Measurements from ENCODE around the gene GPHA2.

Gene GPHA2

DNA sequence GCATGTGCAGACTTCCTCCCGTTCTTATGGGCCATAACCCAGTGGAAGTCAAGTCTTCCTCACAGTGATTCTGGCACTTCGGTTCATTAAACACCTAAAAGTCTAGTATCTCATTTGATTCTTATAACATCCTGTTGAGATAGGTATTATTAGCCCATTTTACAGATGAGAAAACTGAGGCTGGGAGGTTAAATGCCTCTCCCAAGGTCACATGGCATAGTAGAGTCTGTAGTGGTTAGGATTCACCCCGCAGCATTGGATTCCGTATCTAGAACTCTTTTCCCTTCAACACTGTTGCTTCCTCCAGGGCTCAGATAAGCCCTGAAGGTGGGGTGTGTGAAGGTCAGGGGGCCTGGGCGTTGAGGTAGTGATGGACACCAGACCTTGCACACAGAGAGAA is 3.4 kb downstream of the GPHA2 start:
- no peak overlapping the region for H3K4me3 ChIP-seq (ENCODE audit: low read length)
- no peak for DNase-seq (ENCODE audit: low read depth, low spot score)

- no peak overlapping the region for H3K4me3 ChIP-seq (ENCODE audit: low read length)
- no peak for DNase-seq (ENCODE audit: low read depth, low spot score)
These were observed 4.4 kb downstream of the GPHA2 start for GRCh38 chr11:64931290-64931689.

GRCh38 chr11:64930340-64930739 is 5.4 kb downstream of the GPHA2 start:
- DNase-seq (ENCODE audit: low read depth, low spot score), result no peak
- no peak overlapping the region for H3K4me3 ChIP-seq (ENCODE audit: low read length)

- no peak for DNase-seq (ENCODE audit: low read depth, low spot score)
- no peak overlapping the region for H3K4me3 ChIP-seq (ENCODE audit: low read length)
These were observed 6.1 kb downstream of the GPHA2 start for GRCh38 chr11:64929625-64930024.

DNA sequence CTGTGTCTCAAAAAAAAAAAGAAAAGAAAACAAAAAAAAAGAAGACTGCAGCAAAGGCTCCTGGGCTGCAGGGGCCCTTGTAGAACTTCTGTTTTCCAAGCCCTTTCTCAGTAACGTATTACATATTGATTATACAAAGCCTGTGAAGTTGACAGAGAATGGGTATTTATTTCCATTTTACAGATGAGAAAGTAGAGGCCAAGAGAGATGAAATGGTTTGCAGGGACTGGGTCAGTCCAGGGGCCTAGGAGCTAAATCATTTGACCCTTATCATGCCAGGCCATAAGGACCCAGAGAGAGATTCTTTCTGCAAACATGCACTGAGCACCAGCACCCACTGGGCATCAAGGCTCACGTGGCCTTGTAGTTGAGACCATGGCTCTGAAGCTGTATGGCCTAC is 6.7 kb downstream of the GPHA2 start:
- no peak for DNase-seq (ENCODE audit: low read depth, low spot score)
- H3K4me3 ChIP-seq (ENCODE audit: low read length), result no peak overlapping the region

DNA sequence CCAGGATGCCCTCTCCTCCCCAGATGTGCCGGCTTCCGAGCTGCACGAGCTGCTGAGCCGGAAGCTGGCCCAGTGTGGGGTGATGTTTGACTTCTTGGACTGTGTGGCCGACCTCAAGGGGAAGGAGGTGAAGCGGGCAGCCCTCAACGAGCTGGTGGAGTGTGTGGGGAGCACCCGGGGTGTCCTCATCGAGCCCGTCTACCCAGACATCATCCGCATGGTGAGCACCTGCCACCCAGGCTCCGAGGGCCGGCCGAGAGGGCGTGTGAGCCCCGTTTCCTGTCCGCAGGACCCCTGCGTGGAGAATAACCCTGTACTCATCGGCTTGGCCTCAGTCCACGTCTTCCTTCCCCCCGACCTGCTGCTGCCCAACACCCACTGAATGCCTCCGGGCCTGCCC is 9.0 kb downstream of the GPHA2 start:
- H3K4me3 ChIP-seq (ENCODE audit: low read length), result no peak overlapping the region
- DNase-seq (ENCODE audit: low read depth, low spot score), result no peak

DNA sequence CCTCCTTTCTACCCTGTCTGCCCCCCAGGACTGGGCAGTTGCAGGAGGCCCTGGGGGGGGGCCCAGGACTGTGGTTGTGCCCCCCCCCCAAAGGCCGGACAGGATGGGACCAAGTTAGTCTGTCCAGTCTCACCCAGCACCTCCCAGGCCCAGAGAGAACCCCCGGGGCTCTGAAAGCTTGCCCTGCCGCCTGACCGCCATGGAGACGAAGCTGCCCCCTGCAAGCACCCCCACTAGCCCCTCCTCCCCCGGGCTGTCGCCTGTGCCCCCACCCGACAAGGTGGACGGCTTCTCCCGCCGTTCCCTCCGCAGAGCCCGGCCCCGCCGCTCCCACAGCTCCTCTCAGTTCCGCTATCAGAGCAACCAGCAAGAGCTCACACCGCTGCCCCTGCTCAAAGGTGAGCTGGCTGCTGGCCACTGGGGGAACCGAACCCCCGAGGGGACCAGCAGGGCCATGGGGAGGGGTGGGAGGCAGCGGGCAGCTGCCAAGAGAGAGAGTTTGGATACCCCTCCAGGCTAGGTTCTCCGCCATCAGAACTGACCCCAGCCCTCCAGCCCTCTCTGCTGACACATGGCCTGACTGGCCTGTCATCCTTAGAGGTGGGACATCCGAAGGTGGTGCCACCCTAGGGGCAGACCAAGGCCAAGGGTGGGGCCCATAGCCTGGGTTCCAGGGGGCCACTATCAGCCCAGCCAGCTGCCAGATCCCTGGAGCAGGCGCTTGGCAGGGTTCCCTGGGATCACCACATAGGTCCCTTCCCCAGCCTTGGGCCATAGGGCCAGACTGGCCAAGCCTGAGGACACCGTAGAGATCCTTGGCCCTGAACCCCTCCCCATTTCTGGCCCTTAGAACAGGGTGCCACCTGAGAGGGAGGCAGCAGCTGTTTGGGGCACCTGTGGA is 9.9 kb downstream of the GPHA2 start:
- H3K4me3 ChIP-seq (ENCODE audit: low read length), result no peak overlapping the region
- no peak for DNase-seq (ENCODE audit: low read depth, low spot score)

- no peak for DNase-seq (ENCODE audit: low read depth, low spot score)
- peak overlapping the region; percentile 44 for H3K4me3 ChIP-seq (ENCODE audit: low read length)
These were observed 10.8 kb downstream of the GPHA2 start for GRCh38 chr11:64924910-64925284.

- peak; percentile 75 for DNase-seq (ENCODE audit: low read depth, low spot score)
- H3K4me3 ChIP-seq (ENCODE audit: low read length), result peak within 1 kb of the TSS; percentile 44
These were observed 11.5 kb downstream of the GPHA2 start, which contains the start of gene PPP2R5B for GRCh38 chr11:64923944-64924909. Gene PPP2R5B (plus strand): TSS chr11:64924689. CDS start chr11:64925735, 1,046 bp downstream.

GRCh38 chr11:64923151-64923661 is 12.5 kb downstream of the GPHA2 start:
- no peak overlapping the region for H3K4me3 ChIP-seq (ENCODE audit: low read length)
- no peak for DNase-seq (ENCODE audit: low read depth, low spot score)

DNA sequence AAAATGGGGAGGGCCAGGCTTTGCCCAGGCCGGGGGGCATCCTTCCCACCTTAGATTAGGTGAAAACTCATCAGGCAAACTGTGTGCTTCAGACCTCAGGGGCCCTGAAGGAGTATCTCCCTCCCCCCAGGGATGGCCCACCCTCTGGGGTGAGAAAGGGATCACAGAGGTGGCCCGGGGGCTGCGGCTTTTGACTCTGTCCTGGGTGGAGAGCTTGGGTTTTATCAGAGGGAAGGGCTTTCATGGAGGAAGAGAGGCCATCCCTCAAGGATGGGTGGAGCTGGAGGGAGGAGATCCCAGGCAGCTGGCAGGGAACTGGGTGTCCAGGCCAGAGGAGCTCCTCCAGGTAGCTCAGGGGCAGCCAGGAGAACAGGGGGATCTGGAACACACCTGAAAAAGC is 14.3 kb downstream of the GPHA2 start:
- no peak overlapping the region for H3K4me3 ChIP-seq (ENCODE audit: low read length)
- no peak for DNase-seq (ENCODE audit: low read depth, low spot score)

GRCh38 chr11:64920124-64920523 is 15.6 kb downstream of the GPHA2 start:
- no peak overlapping the region for H3K4me3 ChIP-seq (ENCODE audit: low read length)
- no peak for DNase-seq (ENCODE audit: low read depth, low spot score)

DNA sequence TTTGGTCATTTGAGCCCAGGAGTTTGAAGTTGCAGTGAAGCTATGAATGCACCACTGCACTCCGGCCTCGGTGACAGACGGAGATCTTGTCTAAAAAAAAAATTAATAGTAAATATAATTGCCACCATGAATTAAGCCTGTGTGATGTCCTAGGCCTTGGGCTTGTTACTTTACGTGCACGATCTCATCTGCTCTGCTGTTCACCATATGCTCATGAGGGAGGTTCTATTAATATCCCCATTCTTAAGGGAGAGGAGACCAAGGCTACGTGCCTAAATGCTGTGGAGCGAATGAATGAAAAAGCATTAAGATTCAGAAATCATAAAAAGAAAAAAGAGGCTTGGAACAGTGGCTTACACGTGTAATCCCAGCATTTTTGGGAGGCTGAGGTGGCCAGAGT is 16.1 kb downstream of the GPHA2 start:
- no peak overlapping the region for H3K4me3 ChIP-seq (ENCODE audit: low read length)
- DNase-seq (ENCODE audit: low read depth, low spot score), result no peak

- DNase-seq (ENCODE audit: low read depth, low spot score), result peak; percentile 19
- H3K4me3 ChIP-seq (ENCODE audit: low read length), result peak overlapping the region; percentile 62
These were observed 17.7 kb downstream of the GPHA2 start for GRCh38 chr11:64918017-64918416.

DNA sequence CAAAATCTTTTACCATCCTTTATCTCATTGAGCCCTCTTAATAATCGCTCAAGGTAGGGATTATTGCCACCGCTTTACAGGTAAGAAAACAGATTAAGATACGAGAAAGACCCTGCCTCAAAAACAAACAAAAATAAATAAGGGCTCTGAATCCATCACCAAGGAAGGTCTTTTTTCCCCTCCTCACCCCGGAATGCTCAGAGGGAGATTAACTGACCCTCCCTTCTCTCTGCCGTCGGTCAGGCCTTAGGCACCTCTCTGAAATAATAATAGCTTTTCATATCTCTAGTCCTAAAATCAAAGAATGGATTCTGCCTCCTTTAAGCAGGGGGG is 18.1 kb downstream of the GPHA2 start:
- H3K4me3 ChIP-seq (ENCODE audit: low read length), result peak overlapping the region; percentile 62
- DNase-seq (ENCODE audit: low read depth, low spot score), result no peak

DNA sequence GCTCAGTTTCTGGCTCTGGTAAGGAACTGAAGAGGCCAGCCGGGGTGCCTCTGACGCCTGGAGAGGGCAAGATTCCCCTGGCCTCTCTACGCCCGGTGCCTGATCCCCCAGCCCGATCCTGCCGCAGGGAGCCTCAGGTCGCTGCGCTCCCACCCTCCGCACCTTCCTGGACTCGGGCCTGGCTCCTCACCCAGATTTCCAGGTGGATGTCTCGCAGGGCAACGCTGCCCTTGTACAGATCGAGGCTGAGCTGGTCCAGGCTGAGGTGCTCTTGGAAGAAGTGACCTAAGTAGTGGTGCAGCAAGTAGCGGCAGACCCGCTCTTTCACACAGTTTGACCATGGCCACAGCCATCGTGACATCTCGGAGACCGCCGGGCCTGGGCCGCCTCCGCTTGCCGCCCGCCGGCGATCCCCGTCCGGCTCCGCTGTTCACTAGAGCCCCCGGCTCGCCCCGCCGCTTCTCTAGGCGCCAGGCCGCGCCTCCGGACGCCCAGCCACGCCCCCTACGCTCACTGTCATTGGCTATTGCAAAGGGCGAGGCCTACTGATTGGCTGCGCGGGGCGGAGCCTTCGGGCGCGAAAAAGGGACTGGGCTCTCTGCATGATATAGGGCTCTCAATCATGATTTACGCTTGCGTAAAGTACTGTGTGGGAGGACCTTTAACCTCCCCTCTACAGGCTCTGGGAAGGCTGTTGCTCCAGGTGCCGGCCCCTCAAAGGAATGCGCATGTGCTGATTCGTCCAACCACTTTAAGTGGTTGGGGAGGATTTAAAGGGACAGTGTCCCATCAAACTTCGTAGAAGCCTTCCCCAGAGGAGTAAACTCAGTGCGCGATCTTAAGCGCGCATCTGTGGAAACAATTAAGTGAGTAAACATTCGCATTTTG is 18.7 kb downstream of the GPHA2 start, which contains the start of gene ATG2A:
Gene ATG2A, minus strand, starts transcription at position 435 of the 888 bp plus-strand sequence. Its CDS starts 74 bp downstream, at position 361.
- peak within 1 kb of the TSS; percentile 96 for H3K4me3 ChIP-seq (ENCODE audit: low read length)
- peak; percentile 99 for DNase-seq (ENCODE audit: low read depth, low spot score)

- peak overlapping the region; percentile 96 for H3K4me3 ChIP-seq (ENCODE audit: low read length)
- peak; percentile 19 for DNase-seq (ENCODE audit: low read depth, low spot score)
These were observed 19.5 kb downstream of the GPHA2 start for GRCh38 chr11:64916040-64916774.

GRCh38 chr11:64915376-64915887 is 20.3 kb downstream of the GPHA2 start:
- DNase-seq (ENCODE audit: low read depth, low spot score), result no peak
- H3K4me3 ChIP-seq (ENCODE audit: low read length), result peak overlapping the region; percentile 96; the same call in 1 of the 2 replicates

All from Jurkat, Clone E6-1 (cell line).